GM12878 (cell line): ENCODE measurements around the gene AIDA. TPM values are rescaled to one million over a fixed set of nuclear protein-coding genes. Genes with fewer than 3 reads are reported as not detected.

Experiments
- ATAC-seq: fragments of 200-7000 bp; cut with Tn5 transposase; 3 replicates; pipeline ENCODE4 v1.9.1; 2020; ENCODE audit warnings: mild to moderate bottlenecking, moderate library complexity
- BruUV-seq: library from RNA; stranded (reverse); fragments of 400-500 nt; replicated peaks from 2 replicates; lab custom pipeline; 2021; lab: Mats Ljungman, UMichigan
- CTCF ChIA-PET: fragments of 300-600 bp; sonication (Branson Sonifier 250); formaldehyde crosslinking; extraction: SDS; loops from one replicate; lab custom pipeline; 2021; ENCODE audit warnings: inconsistent platforms; lab: Yijun Ruan, JAX
- POLR2A ChIA-PET: fragments of 350-600 bp; formaldehyde crosslinking; extraction: SDS; loops from one replicate; lab custom pipeline; 2021; ENCODE audit warnings: inconsistent platforms; lab: Charles Lee
- RAD21 ChIA-PET: fragments of 300-600 bp; sonication (Branson Sonifier 250); formaldehyde crosslinking; loops from one replicate; lab custom pipeline; 2023; ENCODE audit warnings: antibody characterized with exemption; ENCODE audit not compliant: unreplicated experiment; lab: Charles Lee
- SMC1A ChIA-PET: fragments of 300-600 bp; sonication (Branson Sonifier 250); formaldehyde crosslinking; loops from one replicate; lab custom pipeline; 2023; ENCODE audit not compliant: unreplicated experiment, uncharacterized antibody; lab: Charles Lee
- DNase-seq: peaks from one replicate; pipeline ENCODE4 v3.0.0-alpha.2; 2011; ENCODE audit warnings: low read depth, low spot score
- FAIRE-seq: peaks from 3 replicates; lab custom pipeline; 2011; peaks lifted over from hg19 to GRCh38; lab: Jason Lieb, UNC
- H2AFZ ChIP-seq: 2 replicates; pipeline ENCODE4 v1.6.0; 2011; ENCODE audit warnings: low read depth, low read length, control low read depth; ENCODE audit not compliant: control insufficient read depth
- H3K27ac ChIP-seq: 2 replicates; pipeline ENCODE4 v1.5.1; 2011; ENCODE audit warnings: control low read depth; ENCODE audit not compliant: control insufficient read depth, insufficient read depth
- H3K27me3 ChIP-seq, 2 experiments: replicated peaks in 1 of 2; 2 replicates each; pipeline versions ENCODE4 v1.6.0 to v1.6.1; 2011; ENCODE audit warnings: low read length in 1 of 2; ENCODE audit not compliant: control insufficient read depth in 2 of 2, insufficient read depth in 2 of 2
- H3K36me3 ChIP-seq, 2 experiments: 2 replicates each; pipeline ENCODE4 v1.5.1; 2011; ENCODE audit warnings: low read length in 1 of 2; ENCODE audit not compliant: control insufficient read depth in 2 of 2, insufficient read depth in 2 of 2
- H3K4me1 ChIP-seq: 2 replicates; pipeline ENCODE4 v1.6.1; 2011; ENCODE audit warnings: mild to moderate bottlenecking, low read length, moderate library complexity, mixed read lengths; ENCODE audit not compliant: control insufficient read depth, insufficient read depth
- H3K4me2 ChIP-seq: 2 replicates; pipeline ENCODE4 v1.6.0; 2011; ENCODE audit warnings: control low read depth; ENCODE audit not compliant: control insufficient read depth, insufficient read depth
- H3K4me3 ChIP-seq: fragments of 200-600 bp; sonication (generic); 2 replicates; pipeline ENCODE4 v1.5.1; 2016
- H3K79me2 ChIP-seq: 2 replicates; pipeline ENCODE4 v1.6.0; 2011; ENCODE audit warnings: low read length; ENCODE audit not compliant: control insufficient read depth, insufficient read depth
- H3K9ac ChIP-seq: 2 replicates; pipeline ENCODE4 v1.8.0; 2011; ENCODE audit warnings: low read length, control low read depth, mixed read lengths; ENCODE audit not compliant: control insufficient read depth, insufficient read depth
- H3K9me3 ChIP-seq: replicated peaks from 3 replicates; pipeline ENCODE4 v1.5.1; 2011; ENCODE audit warnings: mild to moderate bottlenecking, low read length; ENCODE audit not compliant: control insufficient read depth, insufficient read depth
- H4K20me1 ChIP-seq: 2 replicates; pipeline ENCODE4 v1.6.0; 2011; ENCODE audit not compliant: control insufficient read depth, insufficient read depth
- CREM ChIP-seq: IDR thresholded peaks from 2 replicates; pipeline ENCODE4 v1.6.1; 2014; ENCODE audit warnings: antibody characterized with exemption, low read depth
- MAX ChIP-seq: IDR thresholded peaks from 2 replicates; pipeline ENCODE4 v1.6.1; 2012; ENCODE audit warnings: low read depth, low read length, improper control_type of control experiment
- POLR2AphosphoS5 ChIP-seq: IDR thresholded peaks from 2 replicates; pipeline ENCODE4 v1.6.1; 2011; ENCODE audit warnings: mild to moderate bottlenecking, low read length, inconsistent platforms
- SMC3 ChIP-seq: IDR thresholded peaks from 2 replicates; pipeline ENCODE4 v1.6.1; 2011; ENCODE audit warnings: low read length, improper control_type of control experiment, borderline replicate concordance
- SUZ12 ChIP-seq: fragments of 200-600 bp; sonication (generic); IDR thresholded peaks from one replicate; pipeline ENCODE4 v1.6.1; 2018; ENCODE audit warnings: antibody characterized with exemption, mild to moderate bottlenecking; ENCODE audit not compliant: unreplicated experiment
- ZSCAN29 ChIP-seq: fragments of 450-650 bp; IDR thresholded peaks from 2 replicates; pipeline ENCODE4 v1.6.1; 2017; ENCODE audit warnings: mild to moderate bottlenecking, moderate library complexity
- WGBS: methylation state at CpG from one replicate; pipeline ENCODE4 v1.1.6; 2016; ENCODE audit warnings: low lambda C conversion rate; ENCODE audit not compliant: insufficient replicate concordance, insufficient coverage; ENCODE audit errors: missing lambda C conversion rate; 5-methylcytosine and 5-hydroxymethylcytosine counted together
- in situ Hi-C: fragments of 300-500 bp; cut with MboI; formaldehyde crosslinking; loops from 9 replicates; pipeline ENCODE4 v1.14.3; 2018; ENCODE audit warnings: mixed read lengths
- intact Hi-C: fragments of 100-400 bp; cut with micrococcal nuclease; formaldehyde crosslinking; loops from one replicate; pipeline ENCODE4 v1.14.2; 2022; ENCODE audit not compliant: unreplicated experiment
- polyA plus RNA-seq, 11 experiments: library from polyadenylated mRNA; depleted of rRNA in 4 of 11; unstranded in 6 of 11; stranded (reverse) in 5 of 11; fragments of >200 nt; fragmentation: Nextera tagmentation in 4 of 11; fragmentation: Illumina TruSeq in 1 of 11; extraction: Ambion mirVana in 4 of 11; extraction: Trizol in 1 of 11; gene quantifications; 1 replicate in 1 of 11; 2 replicates in 10 of 11; pipeline versions ENCODE4 v1.2.1 to v1.2.3, GENCODE V29; 2011 to 2016; ENCODE audit warnings: inconsistent platforms in 2 of 11, missing spikeins in 2 of 11, low read depth in 1 of 11
- total RNA-seq, 4 experiments: library from RNA; depleted of rRNA in 3 of 4; stranded (reverse); fragments of >200 nt in 3 of 4; fragmentation: Illumina TruSeq in 1 of 4; extraction: Trizol in 1 of 4; gene quantifications; 2 replicates each; pipeline versions ENCODE4 v1.2.1 to v1.2.3, GENCODE V29; 2013 to 2021
- TF ChIP-seq, protein P1 (sequence below): fragments of 450-650 bp; conservative IDR thresholded peaks from 2 replicates; pipeline ENCODE4 v1.6.1; 2017; ENCODE audit warnings: mild to moderate bottlenecking, moderate library complexity
- TF ChIP-seq, protein P2 (sequence below): IDR thresholded peaks from 2 replicates; pipeline ENCODE4 v1.6.1; 2011; ENCODE audit warnings: mild to moderate bottlenecking, low read depth, low read length, moderate library complexity; ENCODE audit not compliant: insufficient replicate concordance
- TF ChIP-seq, protein P3 (sequence below): fragments of 450-650 bp; IDR thresholded peaks from 2 replicates; pipeline ENCODE4 v1.6.1; 2017; ENCODE audit warnings: borderline replicate concordance

AIDA gene
- total and polyA plus RNA-seq, 10 of the 15 experiments (the other 5 are each of a cell fraction or from before 2014, with no cell fraction given): 8.9 to 43.1 (median 19.2) TPM

DNA sequence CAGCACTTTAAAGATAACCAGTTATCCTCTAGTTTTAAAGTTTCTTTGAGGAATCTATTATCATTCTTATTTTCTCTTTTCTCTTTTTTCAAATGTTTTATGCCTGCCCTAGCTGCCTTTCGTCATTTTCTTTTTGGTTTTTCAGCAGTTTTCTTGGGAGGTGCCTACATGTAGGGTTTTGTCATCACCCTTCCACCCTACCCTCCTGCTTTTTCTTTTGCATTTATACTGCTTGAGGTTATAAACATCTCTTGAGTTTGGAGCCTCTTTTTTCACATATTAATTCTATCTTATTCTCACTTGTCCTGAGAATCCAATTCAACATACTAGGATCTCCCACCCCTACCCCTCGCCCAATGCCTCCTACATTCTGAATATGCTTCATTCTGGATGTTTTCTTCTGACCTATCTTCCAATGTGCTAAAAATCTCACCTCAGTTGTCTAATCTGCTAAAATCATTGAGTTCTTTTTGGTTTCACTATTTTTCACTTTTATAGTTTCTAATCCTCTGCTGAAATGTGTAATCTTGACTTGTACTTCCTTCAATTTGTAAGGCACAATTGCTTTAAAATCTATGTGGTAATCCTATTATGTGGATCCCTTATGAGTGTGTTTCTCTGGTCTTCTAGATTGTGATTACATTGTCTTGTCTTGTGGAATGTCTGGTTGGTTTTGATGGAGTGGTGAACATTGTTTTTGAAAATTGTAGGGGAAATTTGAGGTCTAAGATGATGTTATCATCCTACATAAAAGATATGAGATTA, 55.7 kb downstream of the AIDA start:
- Histone ChIP-seq H3K4me3 (no peak overlapping the region), H3K27ac (no peak overlapping the region), H2AFZ (no peak overlapping the region), H3K36me3 (peaks cover 2 to 30% of the 10 kb centered on the region in 2 experiments), H3K27me3 (no peaks in the 10 kb centered on the region), H3K4me1 (peaks cover 30% of the 10 kb centered on the region), H3K4me2 (no peak overlapping the region), H3K9me3 (no peaks in the 10 kb centered on the region), H3K79me2 (no peaks in the 10 kb centered on the region), H3K9ac (no peak overlapping the region), H4K20me1 (no peaks in the 10 kb centered on the region)
- 100% methylated on average over 2 of the region's 2 CpGs for WGBS
- ChIA-PET POLR2A (interaction anchor here (1.1 kb wide), 1 partner anchor 57 kb away, joined by 4 read pairs; no protein-coding TSS in a partner anchor), SMC1A (no interaction called here), RAD21 (no interaction called here), CTCF (interaction anchor here (1.1 kb wide), 1 partner anchor 76 kb away, joined by 4 read pairs; no protein-coding TSS in a partner anchor)
- no peak for ATAC-seq
- no peak for DNase-seq
- intact Hi-C loops (no loop called here), in situ Hi-C loops (loop anchor here (10.0 kb wide), 1 partner anchor 428 kb away; no protein-coding TSS in a partner anchor)
- no peak for FAIRE-seq
- TF ChIP-seq SMC3 (no peak), CREM (no peak)
- BruUV-seq: no TSS peak

- Histone ChIP-seq H3K4me2 (peak overlapping the region; percentile 34), H3K4me1 (peaks cover 30% of the 10 kb centered on the region), H3K36me3 (peaks cover 0 to 32% of the 10 kb centered on the region in 2 experiments; a peak in 3 of 4 replicates), H3K4me3 (no peak overlapping the region), H3K27me3 (no peaks in the 10 kb centered on the region), H3K9me3 (no peaks in the 10 kb centered on the region), H2AFZ (no peak overlapping the region), H3K9ac (no peak overlapping the region), H4K20me1 (no peaks in the 10 kb centered on the region), H3K79me2 (no peaks in the 10 kb centered on the region), H3K27ac (no peak overlapping the region)
- in situ Hi-C loops: loop anchor here (10.0 kb wide), 1 partner anchor 430 kb away; no protein-coding TSS in a partner anchor
- DNase-seq: peak; percentile 72
- CTCF ChIA-PET: interaction anchor here (0.7 to 1.9 kb wide), 11 partner anchors 10 to 469 kb away, joined by 3 to 9 read pairs (median 4); partner anchors contain the start of genes AIDA and BROX
- BruUV-seq: no TSS peak
- RAD21 ChIA-PET: interaction anchor here (0.6 to 1.5 kb wide), 8 partner anchors 20 to 470 kb away, joined by 3 to 5 read pairs (median 4); no protein-coding TSS in a partner anchor
- under 1% methylated on average over 5 of the region's 5 CpGs for WGBS
- FAIRE-seq: peak; percentile 86
- intact Hi-C loops: loop anchor here (2.0 kb wide), 2 partner anchors 58 to 78 kb away; partner anchors contain the start of genes AIDA and BROX
- POLR2A ChIA-PET: interaction anchor here (1.5 kb wide), 1 partner anchor 11 kb away, joined by 6 read pairs; no protein-coding TSS in a partner anchor
- ATAC-seq: peak; percentile 98
- SMC1A ChIA-PET: interaction anchor here (1.0 to 4.1 kb wide), 8 partner anchors 10 to 469 kb away, joined by 3 to 23 read pairs (median 4); partner anchors contain the start of gene FAM177B
- TF ChIP-seq, protein P1, sequence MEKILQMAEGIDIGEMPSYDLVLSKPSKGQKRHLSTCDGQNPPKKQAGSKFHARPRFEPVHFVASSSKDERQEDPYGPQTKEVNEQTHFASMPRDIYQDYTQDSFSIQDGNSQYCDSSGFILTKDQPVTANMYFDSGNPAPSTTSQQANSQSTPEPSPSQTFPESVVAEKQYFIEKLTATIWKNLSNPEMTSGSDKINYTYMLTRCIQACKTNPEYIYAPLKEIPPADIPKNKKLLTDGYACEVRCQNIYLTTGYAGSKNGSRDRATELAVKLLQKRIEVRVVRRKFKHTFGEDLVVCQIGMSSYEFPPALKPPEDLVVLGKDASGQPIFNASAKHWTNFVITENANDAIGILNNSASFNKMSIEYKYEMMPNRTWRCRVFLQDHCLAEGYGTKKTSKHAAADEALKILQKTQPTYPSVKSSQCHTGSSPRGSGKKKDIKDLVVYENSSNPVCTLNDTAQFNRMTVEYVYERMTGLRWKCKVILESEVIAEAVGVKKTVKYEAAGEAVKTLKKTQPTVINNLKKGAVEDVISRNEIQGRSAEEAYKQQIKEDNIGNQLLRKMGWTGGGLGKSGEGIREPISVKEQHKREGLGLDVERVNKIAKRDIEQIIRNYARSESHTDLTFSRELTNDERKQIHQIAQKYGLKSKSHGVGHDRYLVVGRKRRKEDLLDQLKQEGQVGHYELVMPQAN: no peak; the same call in 1 of the 2 replicates
- TF ChIP-seq, protein P2, sequence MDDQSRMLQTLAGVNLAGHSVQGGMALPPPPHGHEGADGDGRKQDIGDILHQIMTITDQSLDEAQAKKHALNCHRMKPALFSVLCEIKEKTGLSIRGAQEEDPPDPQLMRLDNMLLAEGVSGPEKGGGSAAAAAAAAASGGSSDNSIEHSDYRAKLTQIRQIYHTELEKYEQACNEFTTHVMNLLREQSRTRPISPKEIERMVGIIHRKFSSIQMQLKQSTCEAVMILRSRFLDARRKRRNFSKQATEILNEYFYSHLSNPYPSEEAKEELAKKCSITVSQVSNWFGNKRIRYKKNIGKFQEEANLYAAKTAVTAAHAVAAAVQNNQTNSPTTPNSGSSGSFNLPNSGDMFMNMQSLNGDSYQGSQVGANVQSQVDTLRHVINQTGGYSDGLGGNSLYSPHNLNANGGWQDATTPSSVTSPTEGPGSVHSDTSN: no peak
- TF ChIP-seq, protein P3, sequence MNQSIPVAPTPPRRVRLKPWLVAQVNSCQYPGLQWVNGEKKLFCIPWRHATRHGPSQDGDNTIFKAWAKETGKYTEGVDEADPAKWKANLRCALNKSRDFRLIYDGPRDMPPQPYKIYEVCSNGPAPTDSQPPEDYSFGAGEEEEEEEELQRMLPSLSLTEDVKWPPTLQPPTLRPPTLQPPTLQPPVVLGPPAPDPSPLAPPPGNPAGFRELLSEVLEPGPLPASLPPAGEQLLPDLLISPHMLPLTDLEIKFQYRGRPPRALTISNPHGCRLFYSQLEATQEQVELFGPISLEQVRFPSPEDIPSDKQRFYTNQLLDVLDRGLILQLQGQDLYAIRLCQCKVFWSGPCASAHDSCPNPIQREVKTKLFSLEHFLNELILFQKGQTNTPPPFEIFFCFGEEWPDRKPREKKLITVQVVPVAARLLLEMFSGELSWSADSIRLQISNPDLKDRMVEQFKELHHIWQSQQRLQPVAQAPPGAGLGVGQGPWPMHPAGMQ: no peak
- TF ChIP-seq SUZ12: no peak
- no peak for TF ChIP-seq MAX
- no peak for TF ChIP-seq POLR2AphosphoS5
- TF ChIP-seq ZSCAN29: no peak
These were observed 57.4 kb downstream of the AIDA start for GRCh38 chr1:222654849-222655248.
